Measurements from ENCODE around the gene PRKAR1B.

The PRKAR1B gene

GRCh38 chr7:503575-504111 is 223.4 kb downstream of the PRKAR1B start:
- DNase-seq, result no peak

DNA sequence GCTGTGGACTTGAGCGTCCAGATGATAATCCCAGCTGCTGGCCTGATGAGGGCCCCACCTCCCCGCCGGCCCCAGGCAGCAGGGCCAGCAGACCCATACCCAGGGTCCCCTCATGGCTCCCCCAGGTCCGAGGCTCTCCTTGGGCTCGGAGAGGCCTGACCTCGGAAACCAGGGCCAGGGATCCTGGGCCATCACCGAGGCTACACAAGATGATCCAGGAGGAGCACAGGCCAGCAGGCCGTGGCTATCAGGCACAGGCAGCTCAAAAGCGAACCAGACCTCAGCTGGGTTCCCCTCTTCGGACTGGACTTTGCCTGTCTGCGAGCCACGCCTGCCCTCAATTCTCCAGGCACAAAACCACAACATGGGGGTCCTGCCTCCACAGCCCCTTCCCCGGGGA is 224.8 kb downstream of the PRKAR1B start:
- DNase-seq, result no peak

- no peak for DNase-seq
These were observed 225.6 kb downstream of the PRKAR1B start for GRCh38 chr7:501526-501925.

DNA sequence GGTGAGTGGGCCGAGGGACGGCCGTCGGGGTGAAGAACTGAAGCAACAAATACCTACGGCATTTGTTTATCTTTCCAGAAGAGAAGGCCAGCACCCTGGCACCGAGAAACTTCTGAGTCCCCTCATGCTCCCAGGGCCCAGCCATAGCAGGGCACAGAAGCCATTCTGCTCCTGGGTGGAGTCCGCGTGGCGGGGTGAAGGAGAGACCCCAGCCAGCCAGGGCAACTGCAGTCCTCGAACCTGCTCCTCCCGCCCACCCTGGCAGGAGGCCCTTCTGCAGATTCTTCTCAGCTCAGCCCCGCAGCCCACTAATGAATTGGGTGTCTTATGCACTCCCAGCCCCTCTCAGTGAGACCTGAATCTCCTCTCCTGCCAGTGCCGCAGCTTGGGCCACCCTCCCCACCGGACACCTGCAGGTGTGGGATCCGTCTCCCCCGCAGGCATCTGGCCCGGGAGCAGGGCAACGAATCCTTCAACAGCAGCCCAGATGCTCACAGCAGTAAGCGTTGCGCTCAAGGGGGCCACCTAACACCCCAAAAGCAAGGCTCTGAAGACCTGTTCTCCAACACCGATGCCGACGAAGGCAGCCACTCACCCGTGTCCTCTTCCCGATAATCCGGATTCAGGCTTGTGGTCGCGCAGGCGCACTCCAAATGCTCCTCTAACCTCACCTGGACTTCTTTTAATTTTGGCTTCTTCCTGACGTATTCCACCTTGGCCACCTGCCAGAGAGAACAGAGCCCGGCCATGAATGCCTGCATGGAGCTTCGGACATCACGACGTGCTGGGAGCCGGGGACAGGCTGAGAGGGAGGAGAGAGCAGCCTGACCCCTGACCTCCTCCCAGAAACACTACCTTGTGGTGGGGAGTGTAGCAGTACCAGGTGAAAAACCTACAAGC is 226.3 kb downstream of the PRKAR1B start:
- DNase-seq, result no peak

- DNase-seq, result no peak
These were observed 227.1 kb downstream of the PRKAR1B start for GRCh38 chr7:499853-500485.
